ENCODE results near the gene DNAJC5G.
"Not testable (repeated sequence)": the region's sequence is repeated elsewhere in the genome, so short reads cannot be mapped to it uniquely, and the experiment has no call there.

The DNAJC5G gene

DNA sequence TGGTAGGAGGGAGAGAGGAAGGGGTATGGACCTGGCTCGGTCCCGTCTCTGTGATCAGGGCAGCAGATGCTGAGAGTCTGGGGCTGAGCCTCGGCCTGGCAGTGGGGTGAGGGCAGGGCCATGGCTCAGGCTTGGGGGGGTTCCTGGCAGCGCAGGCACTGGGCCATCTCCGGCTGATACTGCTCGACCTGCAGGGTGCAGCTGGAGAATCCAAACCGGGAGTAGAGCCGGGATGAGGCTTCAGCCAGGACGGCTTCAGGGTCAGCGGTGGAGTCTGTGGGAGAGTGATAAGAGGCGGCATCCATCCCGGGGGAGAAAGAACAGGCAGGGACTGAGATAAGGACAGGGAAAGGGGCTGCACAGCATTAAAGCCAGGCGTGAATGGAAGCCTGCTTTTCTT is 20.0 kb upstream of the DNAJC5G start:
- no peak for FAIRE-seq

DNA sequence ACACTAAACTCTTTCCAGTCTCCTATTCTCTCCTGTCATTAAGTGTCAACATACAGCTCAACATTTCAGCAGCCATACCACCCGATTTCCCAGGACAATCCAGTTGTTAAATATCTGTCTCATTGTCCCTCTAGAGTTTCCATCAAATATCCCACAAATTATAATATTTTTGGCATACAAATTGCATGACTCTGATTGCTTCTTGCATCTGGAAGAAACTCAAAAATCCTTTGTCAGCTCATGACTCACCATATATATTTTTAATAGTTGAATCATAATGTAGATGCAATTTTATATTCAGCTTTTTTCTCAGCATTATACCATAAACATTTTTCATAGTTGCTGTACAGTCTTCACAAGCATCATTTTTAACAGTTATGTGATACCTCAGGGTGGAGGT is 19.6 kb upstream of the DNAJC5G start:
- no peak for FAIRE-seq

DNA sequence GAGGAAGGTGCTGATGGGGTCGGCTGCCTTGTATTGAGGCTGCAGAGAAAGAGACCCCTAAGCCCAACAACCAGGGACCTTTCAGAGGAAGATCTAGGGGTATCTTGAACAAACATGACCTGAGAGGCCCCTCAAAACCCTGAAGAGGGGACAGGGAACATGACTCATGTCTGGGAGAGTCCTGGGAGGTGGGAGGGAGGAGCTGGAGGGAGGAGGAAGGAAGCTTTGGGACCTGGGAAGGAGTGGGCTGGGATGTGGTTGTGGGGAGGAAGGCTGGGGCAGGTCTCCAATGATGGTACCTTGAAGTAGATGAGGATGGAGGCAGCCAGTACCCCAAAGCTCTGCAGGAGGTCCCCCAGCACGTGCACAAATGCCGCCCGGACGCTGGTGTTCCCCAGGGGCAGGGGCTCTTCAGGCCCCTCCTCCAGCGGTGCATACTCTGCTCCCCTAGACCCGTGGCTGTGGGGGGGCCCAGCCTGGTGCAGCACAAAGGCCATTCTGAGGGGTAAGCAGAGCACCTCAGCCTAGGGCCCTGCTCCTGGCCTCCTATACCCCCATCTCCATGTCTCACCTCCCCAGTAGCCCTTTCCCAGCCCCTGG is 18.3 kb upstream of the DNAJC5G start:
- FAIRE-seq, result no peak

DNA sequence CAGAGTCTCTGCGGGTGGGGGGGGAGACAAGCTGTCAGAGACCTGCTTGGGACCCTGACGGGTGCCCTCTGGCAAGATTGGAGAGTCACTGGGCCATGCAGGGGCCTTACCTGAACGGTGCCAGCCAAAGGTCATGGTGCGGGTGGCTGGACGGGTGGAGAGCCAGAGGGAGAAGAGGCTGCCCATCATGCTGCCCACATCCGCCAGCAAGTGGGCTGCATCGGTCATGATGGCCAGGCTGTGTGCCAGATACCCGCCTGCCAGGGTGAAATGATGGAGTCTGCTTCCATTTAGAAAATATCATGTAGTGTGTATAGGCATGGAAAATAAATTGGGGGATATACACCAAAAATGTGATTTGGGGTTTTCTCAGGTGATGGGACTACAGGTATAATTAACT is 17.2 kb upstream of the DNAJC5G start:
- no peak for FAIRE-seq

DNA sequence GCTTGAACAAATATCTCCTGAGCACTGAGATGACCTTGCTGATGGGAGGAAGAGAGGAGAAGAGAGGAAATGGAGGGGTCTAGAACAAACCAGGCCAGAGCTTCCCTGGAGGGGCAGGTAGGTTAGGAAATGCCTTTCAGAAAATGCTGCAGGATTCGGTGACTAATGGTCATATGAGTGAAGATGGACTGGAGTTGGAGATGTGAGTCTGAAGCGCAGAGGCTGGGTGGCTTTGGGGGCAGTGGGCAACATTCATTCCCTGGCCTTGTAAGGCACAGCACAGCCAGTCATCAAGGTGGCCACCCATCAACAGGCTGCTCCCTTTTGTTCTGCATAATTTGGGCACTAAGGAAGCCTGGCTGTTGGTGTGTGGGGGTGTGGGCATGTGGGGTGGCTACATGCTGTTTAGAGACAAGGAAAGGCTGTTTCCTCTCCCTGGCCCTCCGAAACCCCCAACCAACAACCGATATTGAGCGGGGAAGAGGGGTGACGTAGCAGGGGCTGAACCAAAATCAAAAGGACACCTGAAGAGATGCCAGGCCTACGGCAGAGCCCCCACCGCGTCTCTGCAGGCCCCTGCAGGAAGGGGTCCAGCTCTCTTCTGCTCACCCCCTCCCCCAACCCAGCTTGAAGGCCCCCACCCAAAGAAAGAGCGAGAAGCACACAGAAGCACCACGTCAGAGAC is 13.8 kb upstream of the DNAJC5G start:
- FAIRE-seq, result no peak

DNA sequence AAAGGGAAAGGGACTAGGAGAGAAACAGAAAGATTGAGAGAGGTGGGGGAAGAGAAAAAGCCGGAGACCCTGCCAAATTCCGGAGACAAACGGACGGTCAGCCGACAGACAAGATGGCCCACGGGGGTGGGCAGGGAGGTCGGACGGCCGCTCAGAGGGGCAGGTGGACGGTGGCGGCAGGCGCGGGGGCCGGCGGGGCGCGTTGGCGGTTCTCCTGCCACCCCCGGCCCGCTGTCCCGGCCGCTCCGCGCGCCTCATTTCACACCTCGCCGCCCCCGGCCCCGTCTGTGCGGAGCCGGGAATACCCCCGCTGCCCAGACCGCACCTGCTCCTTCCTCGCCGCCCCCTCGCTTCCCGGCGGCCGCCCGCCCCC is 13.3 kb upstream of the DNAJC5G start:
- FAIRE-seq, result no peak

DNA sequence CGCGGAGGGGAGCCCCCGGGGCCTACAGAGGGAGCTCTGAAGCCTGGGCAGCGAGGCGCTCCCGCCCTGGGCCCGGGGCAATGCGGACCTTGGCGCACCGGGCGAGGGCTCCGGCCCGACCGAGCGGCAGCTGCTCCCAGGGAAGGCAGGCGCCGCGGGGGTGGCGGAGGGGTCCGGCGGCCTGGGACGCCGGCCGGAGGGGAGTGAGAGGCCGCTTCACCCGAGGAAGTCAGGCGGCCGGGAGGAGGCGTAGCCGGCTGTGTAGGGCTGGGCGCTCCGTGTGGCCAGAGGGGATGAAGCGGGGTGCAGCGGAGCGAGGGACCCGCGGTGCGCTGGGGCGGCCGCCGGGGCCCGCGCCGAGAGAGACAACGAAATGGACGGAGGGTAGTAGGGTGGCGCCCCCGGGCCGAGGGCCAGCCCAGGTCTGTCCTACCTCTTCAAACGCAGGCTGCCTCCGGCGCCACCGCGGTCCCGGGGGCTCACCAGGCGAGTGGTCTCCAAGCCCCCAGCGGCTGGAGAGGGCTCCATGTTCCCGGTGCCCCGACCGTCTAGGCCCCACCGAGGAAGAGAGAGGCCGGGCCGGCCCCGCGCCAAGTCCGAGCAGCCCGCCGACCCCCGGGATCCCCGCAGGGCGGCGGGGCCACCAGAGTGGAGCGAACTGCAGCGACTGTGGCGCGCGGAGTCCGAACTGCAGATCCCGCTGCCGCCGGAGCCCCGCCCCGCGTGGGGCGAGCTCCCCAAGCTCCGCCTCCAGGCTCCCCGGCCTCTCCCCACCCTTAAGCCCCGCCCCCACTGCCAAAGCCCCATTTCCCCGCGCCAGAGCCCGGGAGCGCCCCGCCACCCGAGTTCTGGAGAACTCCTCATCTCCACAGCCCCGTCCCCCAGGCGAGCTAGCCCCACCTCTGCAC is 12.6 kb upstream of the DNAJC5G start, which contains the start of gene SLC30A3:
Gene SLC30A3 (minus strand): TSS at position 669 of the 908 bp plus-strand sequence. CDS start 141 bp downstream, at position 528.
- FAIRE-seq, result no peak

DNA sequence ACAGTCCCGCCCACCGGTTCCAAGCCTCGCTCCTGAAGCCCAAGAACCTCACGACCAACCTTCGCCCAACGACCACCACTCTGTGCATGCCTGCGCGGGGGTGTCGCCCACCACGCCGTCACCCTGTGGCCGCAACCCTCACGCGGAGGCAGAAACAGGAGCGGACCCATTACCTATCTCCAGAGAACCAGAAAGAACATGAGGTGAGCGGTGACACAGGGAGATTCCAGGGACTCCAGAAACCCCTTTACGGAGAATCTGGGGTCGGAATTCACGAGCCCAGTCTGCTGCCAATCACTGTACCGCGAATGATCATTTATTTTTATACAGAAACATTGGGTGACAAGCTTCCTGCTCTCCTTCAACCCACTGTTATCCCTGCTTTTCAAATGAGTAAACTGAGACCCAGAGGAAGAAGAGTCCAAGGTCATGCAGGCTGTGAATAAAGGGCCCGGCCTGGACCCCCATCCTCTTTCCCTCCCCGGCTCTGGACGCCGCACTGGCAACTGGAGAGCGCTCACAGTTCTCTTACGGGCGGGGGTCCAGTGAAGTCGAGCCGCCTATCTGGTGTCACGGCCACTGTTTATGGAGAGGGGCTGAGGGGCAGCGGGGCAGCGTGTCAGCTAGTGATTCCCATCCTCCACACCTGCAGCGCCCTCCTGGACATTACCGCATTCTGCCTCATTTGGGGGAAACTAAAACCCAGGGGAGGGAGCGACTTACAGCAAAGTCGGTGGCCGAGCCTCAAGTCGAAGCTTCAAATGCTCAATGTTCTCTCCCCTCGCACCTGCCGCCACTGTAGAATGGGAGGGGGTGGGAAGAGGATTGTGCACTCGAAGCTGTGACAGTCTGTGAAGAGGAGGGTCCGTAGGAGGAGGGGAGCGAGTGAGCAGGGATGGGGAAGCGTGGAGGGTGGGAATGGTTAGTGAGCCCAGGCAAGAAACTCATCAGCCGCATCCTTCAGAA is 11.7 kb upstream of the DNAJC5G start:
- FAIRE-seq, result no peak

DNA sequence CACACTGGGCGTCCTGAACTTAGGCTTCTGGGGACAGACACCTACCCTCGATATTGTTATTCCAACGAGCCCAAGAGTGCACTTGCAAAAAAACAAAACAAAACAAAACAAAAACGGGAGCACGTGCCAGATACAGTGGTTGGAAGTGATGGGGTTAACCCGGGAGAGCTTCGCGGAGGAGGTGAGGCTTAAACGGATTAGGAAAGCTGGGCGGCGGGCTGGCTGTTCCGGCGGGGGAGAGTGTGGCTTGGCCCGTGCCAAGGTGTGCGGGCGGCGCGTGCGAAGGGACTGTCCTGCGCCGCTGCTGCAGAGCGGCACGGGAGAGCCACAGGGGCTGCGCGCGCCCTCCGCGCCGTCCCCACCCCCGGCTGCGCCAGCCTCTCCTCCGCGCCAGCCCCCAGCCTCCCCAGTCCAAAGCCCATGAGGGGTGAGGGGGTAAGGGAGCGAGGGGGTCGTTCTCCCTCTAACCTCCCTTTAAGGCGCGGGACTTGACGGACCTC is 10.9 kb upstream of the DNAJC5G start:
- no peak for FAIRE-seq

DNA sequence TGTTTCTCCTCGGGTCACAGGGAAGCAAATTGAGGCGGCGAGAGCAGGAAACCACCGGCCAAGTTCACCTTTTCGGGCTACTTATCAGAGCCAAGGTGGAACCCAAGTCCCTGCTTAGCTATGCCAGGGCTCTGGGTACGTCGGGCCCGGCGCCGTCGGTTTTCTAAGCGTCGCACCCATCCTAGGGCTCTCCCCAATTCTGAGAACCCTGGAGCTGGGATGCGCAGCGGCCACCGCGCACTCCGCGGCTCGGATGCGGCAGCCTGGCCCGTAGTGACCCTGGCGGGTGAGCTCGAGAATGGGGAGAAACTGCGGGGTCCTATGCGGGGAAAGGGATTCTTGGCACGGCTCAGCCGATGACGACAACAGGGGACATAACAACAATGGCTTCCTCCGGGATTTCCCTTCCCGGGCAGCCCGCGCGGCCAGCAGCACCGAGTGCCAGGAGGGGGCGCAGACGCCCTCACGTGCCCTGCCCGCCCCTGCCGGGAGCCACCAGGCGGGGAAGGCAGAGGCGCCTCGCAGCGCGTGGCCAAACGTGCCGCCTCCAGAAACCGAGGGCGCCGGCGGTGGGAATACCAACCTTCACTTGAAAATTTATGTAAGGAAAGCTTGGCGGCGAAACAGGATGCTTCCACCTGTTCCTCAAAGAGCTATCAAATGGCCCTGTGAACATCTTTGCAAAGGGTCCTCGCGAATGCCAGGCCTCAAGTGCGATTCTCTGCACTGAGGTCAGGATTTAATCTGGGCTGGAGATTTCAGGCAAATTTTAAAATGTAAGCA is 10.3 kb upstream of the DNAJC5G start:
- FAIRE-seq, result no peak

DNA sequence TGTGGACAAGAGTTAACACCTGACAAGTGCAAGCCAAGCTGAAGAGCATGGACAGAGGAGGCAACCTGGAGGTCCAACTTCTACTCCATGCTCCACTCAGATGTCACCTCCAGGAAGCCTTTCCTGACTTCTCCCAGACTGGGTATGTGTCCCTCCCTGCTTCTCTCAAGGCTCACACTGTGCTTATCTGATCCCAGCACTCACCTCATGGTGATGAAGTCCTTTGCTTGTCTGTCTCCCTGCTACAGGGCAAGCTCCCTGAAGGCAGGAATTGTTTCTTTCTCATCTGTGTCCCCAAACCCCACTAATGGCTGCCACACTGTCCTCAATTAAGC is 9.7 kb upstream of the DNAJC5G start:
- no peak for FAIRE-seq

DNA sequence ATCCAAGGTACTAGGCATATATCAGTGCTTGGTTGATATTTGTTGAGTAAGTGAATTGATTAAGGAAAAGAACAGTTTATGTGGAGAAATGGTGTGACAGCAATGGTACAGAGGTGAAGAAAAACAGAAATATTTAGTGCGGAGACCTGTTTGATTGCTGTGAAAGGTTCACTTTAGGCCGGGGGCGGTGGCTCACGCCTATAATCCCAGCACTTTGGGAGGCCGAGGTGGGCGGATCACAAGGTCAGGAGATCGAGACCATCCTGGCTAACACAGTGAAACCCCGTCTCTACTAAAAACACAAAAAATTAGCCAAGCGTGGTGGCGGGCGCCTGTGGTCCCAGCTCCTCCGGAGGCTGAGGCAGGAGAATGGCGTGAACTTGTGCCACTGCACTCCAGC is 6.9 kb upstream of the DNAJC5G start:
- not testable (repeated sequence) for FAIRE-seq

DNA sequence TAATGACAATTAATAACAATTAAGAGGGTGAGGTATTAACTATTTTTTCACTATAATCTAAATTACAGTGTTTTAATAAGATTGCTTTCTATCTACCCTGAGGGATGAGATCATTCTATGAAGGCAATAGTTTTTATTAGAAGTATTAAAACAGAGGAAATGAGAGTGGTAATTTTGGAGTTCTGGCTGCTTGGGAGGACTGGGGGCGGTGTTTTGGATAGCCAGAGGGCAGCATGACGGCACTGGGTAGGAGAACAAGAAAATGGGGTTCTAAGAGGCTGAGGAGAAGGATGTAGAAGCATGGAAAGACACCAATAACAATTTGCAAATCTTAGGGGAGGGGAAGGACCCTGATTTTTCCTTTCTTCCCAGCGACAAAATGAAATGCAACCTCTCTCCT is 5.1 kb upstream of the DNAJC5G start:
- no peak for FAIRE-seq

DNA sequence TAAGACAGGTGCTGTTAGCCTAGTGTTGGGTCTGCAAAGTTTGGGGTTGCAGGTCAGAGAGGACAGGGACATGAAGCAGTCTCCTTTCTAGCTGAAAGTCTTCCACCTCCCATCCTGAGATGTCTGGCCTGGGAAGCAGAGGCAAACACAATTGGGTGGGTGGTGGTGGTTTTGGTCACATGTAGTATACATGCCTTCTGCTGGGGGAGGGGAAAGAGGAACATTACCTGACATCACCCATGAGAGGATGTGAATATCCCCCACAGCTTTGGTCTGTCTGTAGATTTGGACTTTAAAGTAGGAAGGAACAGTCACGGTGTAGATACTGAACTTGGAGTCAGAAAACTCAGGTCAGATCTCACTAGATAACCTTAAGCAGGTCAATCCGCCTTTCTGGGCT is 4.6 kb upstream of the DNAJC5G start:
- no peak for FAIRE-seq

DNA sequence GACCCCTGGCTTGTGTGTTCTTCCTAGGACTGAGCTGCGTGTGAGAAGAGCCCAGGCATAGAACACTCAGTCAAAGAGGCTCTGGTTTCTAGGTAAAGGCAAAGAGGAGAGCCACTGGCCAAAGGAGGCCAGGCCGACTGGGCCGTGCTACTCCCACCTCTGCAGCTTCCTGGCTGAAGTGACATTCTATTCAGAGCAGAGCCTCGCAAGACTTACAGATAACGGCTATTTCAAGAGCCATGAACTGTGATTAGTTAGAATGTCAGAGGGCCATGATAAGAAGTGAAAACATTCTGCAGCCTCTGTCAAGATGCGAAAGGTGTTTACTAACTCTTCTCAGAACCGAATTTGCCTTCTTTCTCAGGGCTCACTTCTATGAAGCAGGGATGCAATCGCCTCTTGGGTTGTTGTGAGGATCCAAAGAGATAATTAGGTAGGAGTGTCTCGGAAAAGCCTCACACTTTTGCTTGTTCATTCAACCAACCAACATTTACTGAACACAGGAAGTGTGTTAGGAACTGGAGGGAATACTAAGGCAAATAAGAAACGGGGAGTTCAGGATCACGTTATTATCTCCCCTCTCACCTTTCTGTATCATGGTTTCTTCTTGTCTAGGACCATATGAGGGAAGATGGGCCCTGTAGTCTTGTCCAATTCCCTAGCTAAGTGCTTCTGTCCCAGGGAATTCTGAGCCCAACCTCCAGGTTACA is 3.4 kb upstream of the DNAJC5G start:
- no peak for FAIRE-seq

DNA sequence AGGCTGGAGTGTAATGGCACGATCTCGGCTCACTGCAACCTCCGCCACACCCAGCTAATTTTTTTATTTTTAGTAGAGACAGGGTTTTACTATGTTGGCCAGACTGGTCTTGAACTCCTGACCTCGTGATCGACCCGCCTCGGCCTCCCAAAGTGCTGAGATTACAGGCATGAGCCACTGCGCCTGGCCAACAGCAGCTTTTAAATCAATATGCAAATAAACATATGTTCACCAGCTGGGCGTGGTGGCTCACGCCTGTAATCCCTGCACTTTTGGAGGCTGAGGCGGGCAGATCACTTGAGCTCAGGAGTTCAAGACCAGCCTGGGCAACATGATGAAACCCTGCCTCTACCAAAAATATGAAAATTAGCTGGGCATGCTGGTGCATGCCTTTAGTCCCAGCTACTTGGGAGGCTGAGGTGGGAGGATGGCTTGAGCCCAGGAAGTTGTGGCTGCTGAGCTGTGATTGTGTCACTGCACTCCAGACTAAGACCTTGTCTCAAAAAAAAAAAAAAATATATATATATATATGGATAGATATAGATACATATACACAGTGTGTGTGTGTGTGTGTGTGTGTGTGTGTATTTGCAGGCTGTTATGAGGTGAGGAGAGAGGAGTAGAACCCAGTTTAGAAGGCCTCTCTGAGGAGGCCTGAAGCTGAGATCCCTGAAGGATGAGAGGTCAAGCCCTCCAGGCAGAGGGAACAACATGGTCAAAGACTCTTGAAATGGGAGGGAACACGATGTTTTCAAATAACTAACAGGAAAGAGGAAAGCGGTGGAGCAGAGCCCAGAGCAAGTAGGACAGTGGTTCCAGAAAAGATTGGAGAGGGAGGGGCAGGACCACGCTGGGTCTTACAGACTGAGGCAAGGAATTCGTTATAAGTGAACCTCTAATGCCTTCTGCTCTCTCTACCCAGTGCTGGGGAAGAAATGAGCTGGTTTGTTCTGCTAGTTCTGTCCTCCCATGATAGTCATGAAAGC is 2.4 kb upstream of the DNAJC5G start:
- not testable (repeated sequence) for FAIRE-seq

DNA sequence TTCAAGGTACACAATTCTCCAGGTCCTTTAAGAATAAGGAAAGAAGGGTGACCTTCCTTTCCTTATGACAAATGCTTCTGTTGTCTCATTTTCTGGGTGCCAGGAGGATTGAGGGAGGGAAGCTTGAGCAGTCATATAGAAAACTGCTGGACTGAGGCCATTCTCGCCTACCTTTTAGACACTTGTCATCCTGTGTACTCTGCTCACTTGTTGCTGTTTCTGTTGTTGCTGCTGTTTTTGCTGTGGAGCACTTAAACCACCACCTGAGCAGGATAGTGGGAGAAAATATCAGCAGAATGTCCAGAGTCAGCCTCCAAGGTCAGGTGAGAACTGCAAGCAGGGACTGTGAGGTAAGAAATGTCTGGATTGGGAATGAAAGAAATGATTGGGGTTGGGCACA is 2.8 kb downstream of the DNAJC5G start:
- no peak for FAIRE-seq

DNA sequence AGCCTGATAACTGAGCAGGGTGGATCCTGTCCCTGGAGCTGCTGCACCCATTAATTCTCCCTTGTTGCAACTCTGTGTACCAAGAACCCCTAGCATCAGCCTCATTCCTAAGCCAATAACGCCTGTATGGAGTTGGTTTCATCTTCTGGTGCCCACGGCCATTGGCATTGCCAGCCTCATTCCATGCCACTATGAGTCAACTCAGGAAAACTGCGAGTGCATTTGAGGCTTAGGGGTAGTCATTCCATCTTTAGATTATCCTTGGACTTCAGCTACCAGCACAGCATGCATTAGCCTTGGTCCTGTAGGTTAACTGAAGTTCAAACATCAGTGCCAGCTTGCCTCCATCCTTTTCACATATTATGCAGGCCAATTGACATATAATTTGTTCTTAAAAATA is 5.6 kb downstream of the DNAJC5G start:
- no peak for FAIRE-seq

DNA sequence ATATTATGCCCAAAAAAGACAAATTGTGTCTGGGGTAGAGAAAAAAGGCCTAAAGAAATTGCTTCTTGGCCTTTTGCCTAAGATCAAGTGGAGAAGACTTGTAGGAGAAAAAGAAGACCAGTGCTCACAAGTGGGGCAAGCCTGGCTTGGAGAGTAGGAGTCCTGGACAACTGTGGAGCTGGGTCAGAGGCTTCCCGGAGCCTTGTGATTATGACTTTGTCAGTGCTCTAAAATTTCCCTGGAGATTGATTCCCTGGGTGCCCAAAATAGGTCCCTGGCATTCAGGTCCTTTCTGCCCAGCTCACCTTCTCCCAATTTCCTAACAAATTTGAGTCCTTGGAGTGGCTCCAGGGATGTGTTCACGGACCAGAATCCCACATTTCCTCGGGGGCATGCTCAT is 6.2 kb downstream of the DNAJC5G start:
- no peak for FAIRE-seq
